Measurements from ENCODE around the gene SLC12A5.

SLC12A5 gene

DNA sequence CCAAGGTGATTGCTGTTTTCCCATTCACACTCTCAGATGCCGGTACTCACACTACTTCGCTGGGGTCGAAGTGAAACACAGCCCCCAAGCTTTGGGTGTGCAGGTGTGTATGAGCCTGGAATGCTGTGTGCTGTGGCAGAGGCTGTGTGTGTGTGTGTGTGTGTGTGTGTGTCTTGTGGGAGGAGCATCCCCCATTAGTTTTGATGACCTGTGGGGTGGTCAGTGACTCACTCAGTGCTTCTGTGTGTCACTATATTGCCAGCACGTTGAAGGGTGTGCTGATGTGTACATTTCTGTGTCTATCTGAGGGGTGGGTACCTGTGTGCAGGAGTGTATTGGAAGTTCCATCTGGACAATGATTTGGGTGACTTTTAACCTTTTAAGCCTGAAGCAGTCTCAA lies 5.0 kb upstream of the SLC12A5 start:
- H3K27me3 ChIP-seq (ENCODE audit: control insufficient read depth in 5 of 5, insufficient read depth in 4 of 5, low read length in 5 of 5) = peaks cover 22 to 71% (median 57%) of the 10 kb centered on the region in 5 donors
- H3K4me3 ChIP-seq (ENCODE audit: low read depth in 1 of 5, low read length in 5 of 5) = no peak overlapping the region
- no peaks in the 10 kb centered on the region for H3K36me3 ChIP-seq (ENCODE audit: control insufficient read depth in 5 of 5, insufficient read depth in 5 of 5, low read length in 5 of 5)
- no peak overlapping the region for H3K9ac ChIP-seq (ENCODE audit: low read length in 5 of 5)
- H3K4me1 ChIP-seq (ENCODE audit: control insufficient read depth in 5 of 5, insufficient read depth in 5 of 5, low read length in 5 of 5) = peaks cover 0 to 15% (median 7%) of the 10 kb centered on the region in 5 donors
- H3K27ac ChIP-seq (ENCODE audit: low read depth, low read length) = no peak overlapping the region
- no peaks in the 10 kb centered on the region for H3K9me3 ChIP-seq (ENCODE audit: control insufficient read depth in 5 of 5, low read length in 5 of 5)

DNA sequence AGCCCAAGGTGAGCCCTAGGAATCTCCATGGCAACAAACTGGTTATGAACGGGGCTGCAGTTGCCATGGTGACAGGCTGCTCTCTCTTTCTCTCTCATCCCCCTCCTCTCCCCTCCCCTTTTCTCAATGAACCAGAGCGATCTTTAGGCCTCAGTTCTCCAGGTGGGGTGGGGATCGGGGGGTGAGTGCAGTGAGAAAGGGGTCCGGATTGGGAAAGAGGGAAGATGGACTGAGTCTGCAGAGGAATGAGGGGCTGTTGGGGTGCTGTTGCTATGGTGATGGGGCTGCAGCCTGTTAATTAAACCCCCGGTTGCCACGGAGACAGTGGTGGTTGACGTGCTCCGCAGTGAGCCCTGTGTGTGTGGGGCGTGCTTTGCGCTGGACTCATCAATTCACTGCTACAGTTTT lies 3.6 kb upstream of the SLC12A5 start:
- no peaks in the 10 kb centered on the region for H3K9me3 ChIP-seq (ENCODE audit: control insufficient read depth in 5 of 5, low read length in 5 of 5)
- peaks cover 24 to 82% (median 69%) of the 10 kb centered on the region in 5 donors for H3K27me3 ChIP-seq (ENCODE audit: control insufficient read depth in 5 of 5, insufficient read depth in 4 of 5, low read length in 5 of 5)
- H3K4me1 ChIP-seq (ENCODE audit: control insufficient read depth in 5 of 5, insufficient read depth in 5 of 5, low read length in 5 of 5) = peaks cover 0 to 15% (median 7%) of the 10 kb centered on the region in 5 donors
- H3K4me3 ChIP-seq (ENCODE audit: low read depth in 1 of 5, low read length in 5 of 5) = no peak overlapping the region
- H3K27ac ChIP-seq (ENCODE audit: low read depth, low read length) = no peak overlapping the region
- H3K9ac ChIP-seq (ENCODE audit: low read length in 5 of 5) = no peak overlapping the region
- H3K36me3 ChIP-seq (ENCODE audit: control insufficient read depth in 5 of 5, insufficient read depth in 5 of 5, low read length in 5 of 5) = no peaks in the 10 kb centered on the region

DNA sequence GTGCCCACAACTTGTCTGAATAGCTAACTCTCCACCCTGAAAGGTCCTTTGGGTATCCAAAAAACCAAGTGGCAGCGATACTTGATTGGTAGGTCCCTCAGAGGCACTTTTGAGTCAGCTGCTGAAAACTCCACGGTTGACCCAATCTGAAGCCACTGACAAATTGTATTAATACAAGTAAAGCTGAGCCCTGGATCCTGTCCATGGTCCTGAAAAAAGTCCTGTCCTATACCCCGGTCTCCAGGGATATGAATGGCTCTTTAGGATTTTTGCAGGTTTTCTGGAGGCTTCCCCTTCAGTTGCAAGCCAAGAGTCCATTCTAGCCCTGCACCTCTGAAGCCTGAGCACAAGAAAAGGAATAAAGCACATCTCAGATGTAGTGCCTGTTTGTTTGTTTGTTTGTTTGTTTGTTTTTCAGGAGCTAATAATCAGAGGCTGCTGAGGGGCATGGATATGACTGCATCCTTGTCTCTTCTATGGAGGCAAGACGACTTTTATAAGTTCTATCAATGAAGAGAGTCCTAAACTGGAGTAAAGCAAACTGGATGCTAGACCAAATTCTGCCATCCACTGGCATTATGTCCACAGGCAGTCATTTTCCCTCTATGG lies 1.7 kb upstream of the SLC12A5 start:
- H3K4me3 ChIP-seq (ENCODE audit: low read depth in 1 of 5, low read length in 5 of 5) = no peak overlapping the region
- H3K27ac ChIP-seq (ENCODE audit: low read depth, low read length) = no peak overlapping the region
- no peaks in the 10 kb centered on the region for H3K9me3 ChIP-seq (ENCODE audit: control insufficient read depth in 5 of 5, low read length in 5 of 5)
- peaks cover 0 to 11% (median 6%) of the 10 kb centered on the region in 5 donors for H3K4me1 ChIP-seq (ENCODE audit: control insufficient read depth in 5 of 5, insufficient read depth in 5 of 5, low read length in 5 of 5)
- H3K27me3 ChIP-seq (ENCODE audit: control insufficient read depth in 5 of 5, insufficient read depth in 4 of 5, low read length in 5 of 5) = peaks cover 41 to 91% (median 78%) of the 10 kb centered on the region in 5 donors
- H3K9ac ChIP-seq (ENCODE audit: low read length in 5 of 5) = no peak overlapping the region
- H3K36me3 ChIP-seq (ENCODE audit: control insufficient read depth in 5 of 5, insufficient read depth in 5 of 5, low read length in 5 of 5) = no peaks in the 10 kb centered on the region

DNA sequence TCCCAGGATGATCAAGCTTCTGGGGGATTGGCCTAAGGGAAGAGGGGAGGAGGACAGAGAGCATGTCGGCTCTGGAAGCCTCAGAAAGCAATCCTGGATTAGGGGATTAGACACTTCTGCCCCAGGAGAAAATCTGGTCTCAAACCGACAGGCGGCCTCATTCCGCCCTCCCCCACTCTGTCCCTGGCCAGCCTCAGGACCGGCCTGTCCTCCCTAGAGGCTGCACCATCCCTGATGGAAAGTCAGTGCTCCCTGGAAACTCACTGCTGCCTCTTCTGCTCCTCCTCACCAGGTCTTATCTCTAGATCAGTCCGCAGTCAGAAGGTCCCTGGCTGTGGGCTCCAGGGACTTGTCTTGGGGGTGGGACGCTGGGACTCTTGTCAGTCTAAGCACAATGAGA lies 905 bp upstream of the SLC12A5 start:
- H3K27me3 ChIP-seq (ENCODE audit: control insufficient read depth in 5 of 5, insufficient read depth in 4 of 5, low read length in 5 of 5) = peaks cover 48 to 93% (median 77%) of the 10 kb centered on the region in 5 donors

DNA sequence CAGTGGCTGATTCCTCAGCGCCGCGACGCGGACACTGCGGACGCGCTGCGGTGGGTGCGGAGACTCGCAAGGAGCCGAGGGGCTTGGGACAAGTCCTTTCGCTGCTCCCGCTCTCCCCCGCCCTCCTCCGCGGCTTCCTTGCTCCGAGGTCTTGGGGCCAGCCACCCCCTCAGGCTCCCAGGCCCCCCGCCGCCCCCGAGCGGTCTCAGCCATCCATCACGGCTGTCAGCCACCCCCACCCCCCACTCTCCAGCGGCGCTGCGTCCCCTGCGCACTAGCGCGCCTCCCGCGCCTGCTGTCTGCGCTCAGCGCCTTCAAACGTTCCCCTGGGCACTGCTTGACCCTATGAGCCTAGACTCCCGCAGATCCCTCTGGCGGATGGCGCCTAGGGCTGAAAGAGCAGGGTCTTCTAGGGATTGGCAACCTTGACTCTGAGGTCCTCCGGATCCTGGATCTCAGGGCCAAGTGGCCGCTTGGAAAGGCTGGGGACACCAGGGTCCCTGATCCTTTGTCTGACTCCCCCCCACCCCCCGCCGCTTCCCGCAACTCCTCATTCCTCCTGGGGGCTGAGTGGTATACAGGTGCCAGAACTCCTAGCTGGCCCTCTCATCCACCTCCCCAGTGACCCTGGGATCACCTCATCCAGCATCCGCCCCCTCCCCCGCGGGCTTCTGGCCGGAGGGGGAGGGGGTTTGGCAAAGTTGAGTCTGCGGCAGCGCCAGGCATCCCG lies 1.4 kb downstream of the SLC12A5 start:
- Histone ChIP-seq H3K9ac (ENCODE audit: low read length in 5 of 5) (no peak overlapping the region), H3K9me3 (ENCODE audit: control insufficient read depth in 5 of 5, low read length in 5 of 5) (no peaks in the 10 kb centered on the region), H3K4me3 (ENCODE audit: low read depth in 1 of 5, low read length in 5 of 5) (no peak overlapping the region), H3K27ac (ENCODE audit: low read depth, low read length) (no peak overlapping the region), H3K27me3 (ENCODE audit: control insufficient read depth in 5 of 5, insufficient read depth in 4 of 5, low read length in 5 of 5) (peaks cover 53 to 89% (median 77%) of the 10 kb centered on the region in 5 donors), H3K4me1 (ENCODE audit: control insufficient read depth in 5 of 5, insufficient read depth in 5 of 5, low read length in 5 of 5) (peaks cover 0 to 7% (median 5%) of the 10 kb centered on the region in 5 donors), H3K36me3 (ENCODE audit: control insufficient read depth in 5 of 5, insufficient read depth in 5 of 5, low read length in 5 of 5) (no peaks in the 10 kb centered on the region)

More for the DNA sequence above, 905 bp upstream of the SLC12A5 start:
- no peaks in the 10 kb centered on the region for H3K9me3 ChIP-seq (ENCODE audit: control insufficient read depth in 5 of 5, low read length in 5 of 5)
- H3K4me1 ChIP-seq (ENCODE audit: control insufficient read depth in 5 of 5, insufficient read depth in 5 of 5, low read length in 5 of 5) = peaks cover 0 to 7% (median 5%) of the 10 kb centered on the region in 5 donors
- no peak overlapping the region for H3K4me3 ChIP-seq (ENCODE audit: low read depth in 1 of 5, low read length in 5 of 5)
- H3K9ac ChIP-seq (ENCODE audit: low read length in 5 of 5) = no peak overlapping the region
- H3K36me3 ChIP-seq (ENCODE audit: control insufficient read depth in 5 of 5, insufficient read depth in 5 of 5, low read length in 5 of 5) = no peaks in the 10 kb centered on the region
- H3K27ac ChIP-seq (ENCODE audit: low read depth, low read length) = no peak overlapping the region

DNA sequence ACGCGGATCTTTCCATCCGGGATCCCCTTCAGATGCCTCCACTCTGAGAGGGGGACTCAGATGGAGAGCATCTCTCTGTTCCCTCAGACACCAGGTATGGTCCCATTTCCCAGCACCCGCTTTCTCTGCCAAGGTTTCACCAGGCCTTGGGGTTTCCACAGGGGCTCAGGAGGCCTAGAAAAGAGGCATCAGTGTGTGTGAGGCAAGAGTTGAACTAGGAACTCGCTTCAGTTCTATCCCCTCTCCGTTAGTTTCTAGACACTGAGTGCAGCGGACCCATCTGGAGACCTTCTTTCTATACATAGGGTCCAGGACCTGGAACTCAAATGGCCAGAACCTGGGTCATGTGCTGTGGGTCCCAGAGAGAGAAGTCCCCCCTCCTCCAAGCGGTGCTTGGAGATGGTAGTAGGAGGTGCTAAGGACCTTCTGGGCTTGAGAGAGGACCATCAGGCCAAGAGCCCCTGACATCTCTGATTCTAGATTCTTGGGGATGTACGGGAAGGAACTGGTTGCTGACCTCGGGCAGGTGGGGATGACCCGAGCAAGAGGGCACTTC lies 2.1 kb downstream of the SLC12A5 start:
- Histone ChIP-seq H3K4me1 (ENCODE audit: control insufficient read depth in 5 of 5, insufficient read depth in 5 of 5, low read length in 5 of 5) (peaks cover 0 to 7% (median 5%) of the 10 kb centered on the region in 5 donors), H3K36me3 (ENCODE audit: control insufficient read depth in 5 of 5, insufficient read depth in 5 of 5, low read length in 5 of 5) (no peaks in the 10 kb centered on the region), H3K4me3 (ENCODE audit: low read depth in 1 of 5, low read length in 5 of 5) (no peak overlapping the region), H3K27me3 (ENCODE audit: control insufficient read depth in 5 of 5, insufficient read depth in 4 of 5, low read length in 5 of 5) (peaks cover 46 to 86% (median 73%) of the 10 kb centered on the region in 5 donors), H3K27ac (ENCODE audit: low read depth, low read length) (no peak overlapping the region), H3K9ac (ENCODE audit: low read length in 5 of 5) (no peak overlapping the region), H3K9me3 (ENCODE audit: control insufficient read depth in 5 of 5, low read length in 5 of 5) (no peaks in the 10 kb centered on the region)

DNA sequence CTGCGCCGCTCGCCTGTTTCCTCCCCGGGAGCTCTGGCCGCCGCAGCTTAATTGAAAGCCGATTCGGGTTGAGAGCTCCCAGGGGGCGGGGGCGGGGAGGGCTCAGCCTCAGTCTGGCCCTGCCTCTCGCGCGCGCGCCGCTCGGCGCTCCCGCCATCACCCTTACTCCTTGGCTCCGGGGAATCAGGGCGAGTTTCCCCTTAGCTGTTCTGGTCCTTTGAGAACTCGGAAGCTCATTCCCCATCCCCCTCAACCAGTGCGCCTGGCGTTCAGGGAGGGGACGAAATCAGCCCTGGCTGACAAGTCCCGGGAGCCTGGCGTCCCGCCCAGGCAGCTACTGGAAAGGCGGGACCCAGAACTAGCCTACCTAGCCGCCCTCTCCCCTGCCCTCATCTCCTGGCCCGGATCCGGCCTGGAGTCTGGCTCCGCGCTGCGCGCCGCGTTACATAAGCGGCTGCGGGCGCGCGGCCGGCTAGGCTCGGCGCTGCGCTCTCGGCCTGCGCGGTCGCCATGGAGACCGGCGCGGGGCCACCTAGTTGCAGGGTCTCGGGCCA lies 2.8 kb downstream of the SLC12A5 start:
- no peak overlapping the region for H3K9ac ChIP-seq (ENCODE audit: low read length in 5 of 5)

DNA sequence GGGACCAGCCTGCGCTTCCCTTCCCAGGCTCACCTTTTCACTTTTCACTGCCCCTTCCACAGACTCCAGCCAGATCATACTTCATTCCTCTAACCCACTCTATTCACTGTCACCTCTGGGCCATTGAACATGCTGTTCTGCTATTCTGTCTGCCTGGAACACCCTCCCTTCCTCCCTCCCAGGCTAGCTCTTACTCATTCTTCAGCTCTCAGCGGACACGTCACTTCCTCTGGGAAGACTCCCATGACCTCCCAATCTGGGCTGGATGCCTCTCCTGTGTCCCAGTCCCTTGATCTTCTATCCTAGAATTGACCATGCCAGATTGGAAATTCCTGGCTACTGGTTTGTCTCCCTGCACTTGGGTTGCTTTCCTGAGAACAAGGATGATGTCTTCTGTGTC lies 5.0 kb downstream of the SLC12A5 start:
- no peaks in the 10 kb centered on the region for H3K36me3 ChIP-seq (ENCODE audit: control insufficient read depth in 5 of 5, insufficient read depth in 5 of 5, low read length in 5 of 5)
- no peaks in the 10 kb centered on the region for H3K9me3 ChIP-seq (ENCODE audit: control insufficient read depth in 5 of 5, low read length in 5 of 5)
- peaks cover 0 to 7% (median 5%) of the 10 kb centered on the region in 5 donors for H3K4me1 ChIP-seq (ENCODE audit: control insufficient read depth in 5 of 5, insufficient read depth in 5 of 5, low read length in 5 of 5)
- H3K4me3 ChIP-seq (ENCODE audit: low read depth in 1 of 5, low read length in 5 of 5) = no peak overlapping the region
- peaks cover 37 to 63% (median 59%) of the 10 kb centered on the region in 5 donors for H3K27me3 ChIP-seq (ENCODE audit: control insufficient read depth in 5 of 5, insufficient read depth in 4 of 5, low read length in 5 of 5)
- no peak overlapping the region for H3K9ac ChIP-seq (ENCODE audit: low read length in 5 of 5)
- no peak overlapping the region for H3K27ac ChIP-seq (ENCODE audit: low read depth, low read length)

More for the DNA sequence above, 2.8 kb downstream of the SLC12A5 start:
- peaks cover 45 to 79% (median 68%) of the 10 kb centered on the region in 5 donors for H3K27me3 ChIP-seq (ENCODE audit: control insufficient read depth in 5 of 5, insufficient read depth in 4 of 5, low read length in 5 of 5)
- H3K36me3 ChIP-seq (ENCODE audit: control insufficient read depth in 5 of 5, insufficient read depth in 5 of 5, low read length in 5 of 5) = no peaks in the 10 kb centered on the region
- peaks cover 0 to 7% (median 5%) of the 10 kb centered on the region in 5 donors for H3K4me1 ChIP-seq (ENCODE audit: control insufficient read depth in 5 of 5, insufficient read depth in 5 of 5, low read length in 5 of 5)
- H3K4me3 ChIP-seq (ENCODE audit: low read depth in 1 of 5, low read length in 5 of 5) = peak overlapping the region in 1 of 5 donors; percentile 12
- no peaks in the 10 kb centered on the region for H3K9me3 ChIP-seq (ENCODE audit: control insufficient read depth in 5 of 5, low read length in 5 of 5)
- H3K27ac ChIP-seq (ENCODE audit: low read depth, low read length) = no peak overlapping the region

DNA sequence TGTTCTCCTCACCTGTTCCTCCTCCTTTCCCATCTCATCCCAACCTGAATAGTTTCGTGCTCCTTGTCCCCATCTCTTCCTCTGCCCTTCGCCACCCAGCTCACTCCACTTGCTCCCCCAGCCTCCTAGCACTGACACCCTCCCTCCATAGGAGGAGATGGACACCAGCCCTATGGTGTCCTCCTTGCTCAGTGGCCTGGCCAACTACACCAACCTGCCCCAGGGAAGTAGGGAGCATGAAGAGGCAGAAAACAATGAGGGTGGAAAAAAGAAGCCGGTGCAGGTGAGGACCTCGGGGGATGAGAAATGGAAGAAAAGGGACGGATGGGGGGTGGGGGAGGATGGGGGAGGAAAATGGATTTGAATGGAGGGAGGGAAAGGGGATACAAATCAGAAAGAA lies 6.2 kb downstream of the SLC12A5 start:
- H3K27ac ChIP-seq (ENCODE audit: low read depth, low read length) = no peak overlapping the region

DNA sequence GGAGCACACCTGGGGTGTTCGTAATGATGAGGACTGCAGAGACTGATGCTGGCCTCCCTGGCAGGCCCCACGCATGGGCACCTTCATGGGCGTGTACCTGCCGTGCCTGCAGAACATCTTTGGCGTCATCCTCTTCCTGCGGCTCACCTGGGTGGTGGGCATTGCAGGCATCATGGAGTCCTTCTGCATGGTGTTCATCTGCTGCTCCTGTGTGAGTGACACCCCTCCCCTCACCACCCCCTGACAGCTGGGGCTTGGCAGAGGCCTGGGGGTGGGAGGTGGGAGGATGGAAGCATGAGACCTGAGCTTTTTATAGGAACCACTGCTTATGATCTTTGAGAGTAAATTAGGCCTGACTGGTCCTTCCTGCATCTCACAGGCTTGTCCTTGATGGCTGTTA lies 6.7 kb downstream of the SLC12A5 start:
- Histone ChIP-seq H3K4me1 (ENCODE audit: control insufficient read depth in 5 of 5, insufficient read depth in 5 of 5, low read length in 5 of 5) (peaks cover 0 to 7% (median 5%) of the 10 kb centered on the region in 5 donors), H3K9me3 (ENCODE audit: control insufficient read depth in 5 of 5, low read length in 5 of 5) (no peaks in the 10 kb centered on the region), H3K4me3 (ENCODE audit: low read depth in 1 of 5, low read length in 5 of 5) (no peak overlapping the region), H3K27ac (ENCODE audit: low read depth, low read length) (no peak overlapping the region), H3K36me3 (ENCODE audit: control insufficient read depth in 5 of 5, insufficient read depth in 5 of 5, low read length in 5 of 5) (no peaks in the 10 kb centered on the region), H3K9ac (ENCODE audit: low read length in 5 of 5) (no peak overlapping the region), H3K27me3 (ENCODE audit: control insufficient read depth in 5 of 5, insufficient read depth in 4 of 5, low read length in 5 of 5) (peaks cover 32 to 54% (median 46%) of the 10 kb centered on the region in 5 donors)

More for the DNA sequence above, 6.2 kb downstream of the SLC12A5 start:
- Histone ChIP-seq H3K9ac (ENCODE audit: low read length in 5 of 5) (no peak overlapping the region), H3K9me3 (ENCODE audit: control insufficient read depth in 5 of 5, low read length in 5 of 5) (no peaks in the 10 kb centered on the region), H3K27me3 (ENCODE audit: control insufficient read depth in 5 of 5, insufficient read depth in 4 of 5, low read length in 5 of 5) (peaks cover 36 to 53% (median 50%) of the 10 kb centered on the region in 5 donors), H3K36me3 (ENCODE audit: control insufficient read depth in 5 of 5, insufficient read depth in 5 of 5, low read length in 5 of 5) (no peaks in the 10 kb centered on the region), H3K4me1 (ENCODE audit: control insufficient read depth in 5 of 5, insufficient read depth in 5 of 5, low read length in 5 of 5) (peaks cover 0 to 7% (median 5%) of the 10 kb centered on the region in 5 donors), H3K4me3 (ENCODE audit: low read depth in 1 of 5, low read length in 5 of 5) (no peak overlapping the region)

All from subcutaneous abdominal adipose tissue (tissue), 5 donors.